HG02642 (cell line): ENCODE results near the gene TBCCD1.
"Not testable (repeated sequence)": the region's sequence is repeated elsewhere in the genome, so short reads cannot be mapped to it uniquely, and the experiment has no call there.

Experiments used
- ATAC-seq: cut with Tn5 transposase; IDR thresholded peaks from one replicate; pipeline ENCODE4 v1.9.1; 2021; ENCODE audit warnings: mild to moderate bottlenecking; ENCODE audit not compliant: unreplicated experiment, poor library complexity

Gene TBCCD1

DNA sequence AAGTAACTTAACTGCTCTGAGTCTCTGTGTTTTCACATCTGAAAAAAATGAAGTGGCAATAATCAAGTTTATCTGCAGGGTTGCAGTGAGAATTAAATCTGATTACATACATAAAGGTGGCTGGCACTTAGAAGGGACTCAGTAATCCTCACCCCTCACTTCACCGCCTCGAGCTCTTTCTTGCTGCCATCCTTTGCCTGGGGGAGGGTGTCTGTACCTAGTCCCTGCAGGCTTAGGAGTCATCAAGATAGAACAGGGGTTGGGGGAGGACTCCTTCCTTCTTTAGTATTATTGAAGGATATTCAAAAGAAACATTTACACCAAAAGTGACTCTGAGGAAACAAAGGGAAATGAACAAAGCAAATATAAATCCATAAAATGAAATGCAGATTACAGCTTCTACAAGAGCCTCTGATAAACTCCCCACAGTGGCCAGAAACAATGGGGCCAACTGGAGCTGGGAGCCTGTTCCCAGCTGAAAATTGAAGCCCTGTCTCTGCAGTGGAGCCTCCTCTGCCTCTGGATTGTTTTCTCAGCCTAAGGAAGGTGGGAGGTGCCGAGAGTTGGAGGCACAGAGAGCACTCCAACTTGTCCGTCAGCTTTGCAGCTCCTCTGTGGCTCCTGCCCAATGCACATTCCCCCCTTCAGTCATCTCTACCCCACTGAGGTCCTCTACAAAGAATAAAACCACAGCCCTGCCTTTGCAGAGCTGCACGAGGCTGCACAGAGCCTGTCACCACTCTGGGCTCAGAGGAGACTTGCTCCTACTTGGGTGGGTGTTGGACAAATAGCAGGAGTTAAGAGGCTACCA is 64.8 kb downstream of the TBCCD1 start:
- no peak for ATAC-seq

DNA sequence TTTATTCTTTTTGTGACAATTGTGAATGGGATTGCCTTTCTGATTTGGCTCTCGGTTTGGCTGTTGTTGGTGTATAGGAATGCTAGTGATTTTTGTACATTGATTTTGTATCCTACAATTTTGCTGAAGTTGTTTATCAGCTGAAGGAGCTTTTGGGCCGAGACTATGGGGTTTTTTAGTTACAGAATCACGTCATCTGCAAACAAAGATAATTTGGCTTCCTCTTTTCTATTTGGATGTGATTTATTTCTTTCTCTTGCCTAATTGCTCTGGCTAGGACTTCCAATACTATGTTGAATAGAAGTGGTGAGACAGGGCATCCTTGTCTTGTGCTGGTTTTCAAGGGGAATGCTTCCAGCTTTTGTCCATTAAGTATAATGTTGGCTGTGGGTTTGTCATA is 67.2 kb downstream of the TBCCD1 start:
- not testable (repeated sequence) for ATAC-seq

DNA sequence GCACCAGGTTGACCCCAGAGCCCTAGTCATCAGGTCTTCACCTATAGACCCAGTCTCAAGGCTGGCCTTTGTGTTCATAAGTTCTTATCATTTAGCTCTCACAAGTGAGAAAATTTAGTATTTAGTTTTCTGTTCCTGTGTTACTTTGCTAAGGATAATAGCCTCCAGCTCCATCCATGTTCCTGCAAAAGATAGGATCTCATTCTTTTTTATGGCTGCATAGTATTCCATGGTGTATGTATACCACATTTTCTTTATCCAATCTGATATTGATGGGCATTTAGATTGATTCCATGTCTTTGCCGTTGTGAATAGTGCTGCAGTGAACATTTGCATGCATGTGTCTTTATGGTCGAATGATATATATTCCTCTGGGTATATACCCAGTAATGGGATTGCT is 69.1 kb downstream of the TBCCD1 start:
- ATAC-seq = not testable (repeated sequence)

DNA sequence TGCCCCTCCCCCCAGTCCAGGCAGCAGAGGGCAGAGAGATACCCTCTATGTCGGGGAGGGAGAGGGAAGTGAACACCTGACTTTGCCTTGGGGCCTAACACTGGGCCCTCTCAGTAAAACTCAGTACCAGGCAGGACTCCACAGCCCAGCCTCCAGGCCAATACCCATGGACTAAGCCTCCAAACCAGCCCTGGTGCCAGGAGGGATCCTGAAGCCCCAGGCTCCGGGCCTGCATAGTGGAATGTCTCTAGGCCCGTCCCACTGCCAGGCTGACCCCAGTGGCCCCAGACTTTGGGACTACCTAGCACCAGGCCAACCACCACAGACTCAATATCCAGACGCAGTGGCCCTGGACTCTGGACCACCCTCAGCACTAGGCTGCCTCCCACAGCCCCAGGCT is 69.5 kb downstream of the TBCCD1 start:
- no peak for ATAC-seq

GRCh38 chr3:186496635-186497034 is 70.5 kb downstream of the TBCCD1 start:
- ATAC-seq = no peak
